ENCODE results near the gene SCT. TPM values are rescaled to one million over a fixed set of nuclear protein-coding genes. Genes with fewer than 3 reads are reported as not detected.

SCT gene
- total RNA-seq, 6 donors from 2014 or later: 0.72 TPM; not detected in 5

- H3K36me3 ChIP-seq: peaks cover 62 to 100% (median 95%) of the 10 kb centered on the region in 4 donors
- TF ChIP-seq, protein P1, sequence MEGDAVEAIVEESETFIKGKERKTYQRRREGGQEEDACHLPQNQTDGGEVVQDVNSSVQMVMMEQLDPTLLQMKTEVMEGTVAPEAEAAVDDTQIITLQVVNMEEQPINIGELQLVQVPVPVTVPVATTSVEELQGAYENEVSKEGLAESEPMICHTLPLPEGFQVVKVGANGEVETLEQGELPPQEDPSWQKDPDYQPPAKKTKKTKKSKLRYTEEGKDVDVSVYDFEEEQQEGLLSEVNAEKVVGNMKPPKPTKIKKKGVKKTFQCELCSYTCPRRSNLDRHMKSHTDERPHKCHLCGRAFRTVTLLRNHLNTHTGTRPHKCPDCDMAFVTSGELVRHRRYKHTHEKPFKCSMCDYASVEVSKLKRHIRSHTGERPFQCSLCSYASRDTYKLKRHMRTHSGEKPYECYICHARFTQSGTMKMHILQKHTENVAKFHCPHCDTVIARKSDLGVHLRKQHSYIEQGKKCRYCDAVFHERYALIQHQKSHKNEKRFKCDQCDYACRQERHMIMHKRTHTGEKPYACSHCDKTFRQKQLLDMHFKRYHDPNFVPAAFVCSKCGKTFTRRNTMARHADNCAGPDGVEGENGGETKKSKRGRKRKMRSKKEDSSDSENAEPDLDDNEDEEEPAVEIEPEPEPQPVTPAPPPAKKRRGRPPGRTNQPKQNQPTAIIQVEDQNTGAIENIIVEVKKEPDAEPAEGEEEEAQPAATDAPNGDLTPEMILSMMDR (IDR thresholded peaks at IDR 0.05): no peak
- no peaks in the 10 kb centered on the region for H3K9me3 ChIP-seq
- H3K27me3 ChIP-seq: no peaks in the 10 kb centered on the region
- no peak for DNase-seq
- no peaks in the 10 kb centered on the region for H3K4me1 ChIP-seq
- no peak for ATAC-seq (ENCODE audit: low FRiP score in 2 of 2)
- no peak overlapping the region for H3K4me3 ChIP-seq
- WGBS, 2 donors: 93% methylated on average over 13 of the region's 13 CpGs
- H3K27ac ChIP-seq: no peak overlapping the region
Measured at GRCh38 chr11:603154-603553, 23.8 kb downstream of the SCT start.

DNA sequence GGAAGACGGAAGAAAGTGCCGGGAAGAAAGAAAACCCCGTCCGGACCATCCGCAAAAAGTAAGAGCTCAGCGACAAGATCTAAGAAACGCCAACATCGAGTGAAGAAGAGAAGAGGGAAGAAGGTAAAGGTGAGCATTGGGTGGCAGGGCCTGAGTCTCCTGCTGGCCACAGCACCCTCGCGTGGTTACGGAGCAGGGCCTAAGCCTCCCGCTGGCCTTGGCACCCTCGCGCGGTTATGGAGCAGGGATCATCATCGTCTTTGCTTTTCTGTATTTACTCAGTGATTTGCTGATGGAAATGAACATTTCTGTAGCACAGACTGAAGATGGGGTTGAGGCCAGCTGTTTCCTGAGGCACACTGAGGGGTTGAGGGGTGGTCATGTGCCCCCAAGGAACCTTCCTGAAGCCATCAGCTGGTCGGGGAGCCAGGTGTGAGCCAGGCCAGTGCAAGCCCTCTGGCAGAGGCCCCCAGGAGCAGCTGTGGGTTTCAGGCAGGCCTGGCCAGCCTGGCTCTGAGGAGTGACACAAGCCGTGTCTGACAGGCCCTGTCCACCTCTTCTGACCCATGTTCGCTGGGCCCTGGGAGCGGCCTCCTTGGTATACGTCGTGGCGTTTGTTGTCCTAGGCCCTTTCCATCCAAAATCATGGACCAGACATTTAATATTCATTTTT, 25.3 kb downstream of the SCT start:
- Histone ChIP-seq H3K9me3 (no peaks in the 10 kb centered on the region), H3K27me3 (no peaks in the 10 kb centered on the region), H3K4me1 (no peaks in the 10 kb centered on the region), H3K27ac (no peak overlapping the region), H3K4me3 (no peak overlapping the region), H3K36me3 (peaks cover 52 to 100% (median 95%) of the 10 kb centered on the region in 4 donors)
- DNase-seq: peak in 1 of 2 donors; percentile 62
- no peak for ATAC-seq (ENCODE audit: low FRiP score in 2 of 2)
- TF ChIP-seq POLR2A (IDR thresholded peaks at IDR 0.05): no peak
- TF ChIP-seq, protein P1 (IDR thresholded peaks at IDR 0.05): no peak
- WGBS, 2 donors: 95 to 97% methylated on average over 22 to 23 of the region's 23 CpGs

GRCh38 chr11:598005-598680, 28.8 kb downstream of the SCT start:
- peaks cover 34 to 100% (median 94%) of the 10 kb centered on the region in 4 donors for H3K36me3 ChIP-seq
- WGBS, 2 donors: 88 to 97% methylated on average over 17 to 30 of the region's 30 CpGs
- ATAC-seq (ENCODE audit: low FRiP score in 2 of 2): peak in 1 of 2 donors; percentile 4
- no peaks in the 10 kb centered on the region for H3K9me3 ChIP-seq
- H3K4me1 ChIP-seq: no peaks in the 10 kb centered on the region
- peak in 1 of 2 donors; percentile 83 for DNase-seq
- TF ChIP-seq POLR2AphosphoS5 (IDR thresholded peaks at IDR 0.05): no peak
- TF ChIP-seq EP300 (IDR thresholded peaks at IDR 0.05): no peak
- TF ChIP-seq POLR2A (IDR thresholded peaks at IDR 0.05): no peak
- TF ChIP-seq, protein P1 (IDR thresholded peaks at IDR 0.05): no peak
- H3K27ac ChIP-seq: no peak overlapping the region
- H3K4me3 ChIP-seq: no peak overlapping the region
- H3K27me3 ChIP-seq: no peaks in the 10 kb centered on the region

GRCh38 chr11:597166-597725, 29.7 kb downstream of the SCT start:
- ATAC-seq (ENCODE audit: low FRiP score in 2 of 2): peak; percentile 5
- Histone ChIP-seq H3K27ac (no peak overlapping the region), H3K27me3 (no peaks in the 10 kb centered on the region), H3K9me3 (no peaks in the 10 kb centered on the region), H3K4me3 (no peak overlapping the region), H3K4me1 (no peaks in the 10 kb centered on the region), H3K36me3 (peaks cover 40 to 100% (median 94%) of the 10 kb centered on the region in 4 donors)
- WGBS, 2 donors: 80 to 93% methylated on average over 1 to 25 of the region's 29 CpGs
- TF ChIP-seq POLR2A (IDR thresholded peaks at IDR 0.05): no peak
- no peak for TF ChIP-seq EP300 (IDR thresholded peaks at IDR 0.05)
- TF ChIP-seq, protein P1 (IDR thresholded peaks at IDR 0.05): no peak
- no peak for TF ChIP-seq POLR2AphosphoS5 (IDR thresholded peaks at IDR 0.05)
- DNase-seq: peak in 1 of 2 donors; percentile 71

All from upper lobe of left lung (tissue), 6 donors.